ENCODE results near the gene BPGM. TPM values are rescaled to one million over a fixed set of nuclear protein-coding genes. Genes with fewer than 3 reads are reported as not detected.

BPGM gene
- total and polyA plus RNA-seq, 9 of the 15 experiments (the other 6 are each of a cell fraction or from before 2014, with no cell fraction given), result 14.1 to 46.1 (median 21.2) TPM

- TF ChIP-seq PHB (CRISPR knock-in tag; IDR thresholded peaks at IDR 0.05), result no peak
- TF ChIP-seq ZC3H11A (IDR thresholded peaks at IDR 0.05; ENCODE audit: low read depth, low read length), result no peak
- no peak for TF ChIP-seq FOXO4 (CRISPR knock-in tag; IDR thresholded peaks at IDR 0.05)
- TF ChIP-seq RFX1 (IDR thresholded peaks at IDR 0.05), result peak; percentile 65
- TF ChIP-seq EP400 (IDR thresholded peaks at IDR 0.05), result no peak
- no peak for TF ChIP-seq IRF2 (CRISPR knock-in tag; IDR thresholded peaks at IDR 0.05)
- TF ChIP-seq BRD4 (IDR thresholded peaks at IDR 0.05), result no peak
- peak in 1 of 2 experiments; percentile 24; a peak in 2 of 4 replicates for TF ChIP-seq HDAC1 (IDR thresholded peaks at IDR 0.05)
- no peak for TF ChIP-seq ZNF347 (CRISPR knock-in tag; IDR thresholded peaks at IDR 0.05; ENCODE audit: low read depth)
- TF ChIP-seq POLR3G (IDR thresholded peaks at IDR 0.05; ENCODE audit: extremely low read depth, insufficient read length, insufficient replicate concordance), result no peak
- peak; percentile 66 to 82 for TF ChIP-seq FOXK2 (conservative IDR thresholded peaks at IDR 0.05 in 1 of 2, IDR thresholded peaks at IDR 0.05 in 1 of 2; ENCODE audit: low read depth in 2 of 2)
- TF ChIP-seq NCOR1 (IDR thresholded peaks at IDR 0.05), result peak; percentile 90
- TF ChIP-seq ZNF507 (tag; conservative IDR thresholded peaks at IDR 0.05), result no peak
- TF ChIP-seq SLC30A9 (CRISPR knock-in tag; IDR thresholded peaks at IDR 0.05), result no peak
- no peak for TF ChIP-seq ZC3H4 (CRISPR knock-in tag; IDR thresholded peaks at IDR 0.05; ENCODE audit: borderline replicate concordance)
- no peak for TF ChIP-seq NFATC3 (IDR thresholded peaks at IDR 0.05)
- 0 out of 2 replicates have a peak, but pooled peaks have one; percentile 34 for TF ChIP-seq FOSL1 (tag; conservative IDR thresholded peaks at IDR 0.05)
- TF ChIP-seq SREBF2 (CRISPR knock-in tag; IDR thresholded peaks at IDR 0.05), result no peak
- TF ChIP-seq ZBTB7A (IDR thresholded peaks at IDR 0.05; ENCODE audit: borderline replicate concordance, control insufficient read depth, low read depth, low read length), result no peak
- no peak for TF ChIP-seq ZNF668 (CRISPR knock-in tag; IDR thresholded peaks at IDR 0.05)
- no peak for TF ChIP-seq TGIF2 (CRISPR knock-in tag; IDR thresholded peaks at IDR 0.05)
- no peak for TF ChIP-seq XRCC4 (IDR thresholded peaks at IDR 0.05; ENCODE audit: extremely low read depth, insufficient read depth, insufficient read length)
- TF ChIP-seq ZNF436 (CRISPR knock-in tag; IDR thresholded peaks at IDR 0.05), result no peak
- TF ChIP-seq ZNF699 (CRISPR knock-in tag; IDR thresholded peaks at IDR 0.05; ENCODE audit: insufficient replicate concordance), result no peak
- no peak for TF ChIP-seq XRCC5 (IDR thresholded peaks at IDR 0.05; ENCODE audit: low read depth, low read length)
- TF ChIP-seq ZNF384 (IDR thresholded peaks at IDR 0.05; ENCODE audit: low read depth, low read length), result no peak
- TF ChIP-seq ZFP91 (CRISPR knock-in tag; IDR thresholded peaks at IDR 0.05), result no peak
- no peak for TF ChIP-seq NFE2L1 (tag; IDR thresholded peaks at IDR 0.05; ENCODE audit: borderline replicate concordance, low read depth)
Measured at GRCh38 chr7:134639683-134640279, 6.9 kb upstream of the BPGM start (continued).

All from K562 (cell line).